GM10248 (cell line): ENCODE results near the gene OPRL1.

Experiments
- CTCF ChIA-PET: fragments of 300-600 bp; sonication (Branson Sonifier 250); formaldehyde crosslinking; extraction: SDS; loops from one replicate; lab custom pipeline; 2021; ENCODE audit warnings: antibody characterized with exemption; lab: Yijun Ruan, JAX
- POLR2A ChIA-PET: fragments of 350-650 bp; sonication (Branson Sonifier 250); formaldehyde crosslinking; extraction: SDS; loops from one replicate; lab custom pipeline; 2020; ENCODE audit warnings: antibody characterized with exemption; lab: Yijun Ruan, JAX
- DNase-seq: peaks from one replicate; pipeline ENCODE4 v3.0.0; 2012; ENCODE audit errors: extremely low spot score
- CTCF ChIP-seq: IDR thresholded peaks from 2 replicates; pipeline ENCODE4 v1.5.1; 2012; ENCODE audit warnings: mild to moderate bottlenecking, low read depth; ENCODE audit errors: extremely low read depth, missing control alignments, control extremely low read depth

OPRL1 gene

GRCh38 chr20:64103871-64104666 is 24.2 kb downstream of the OPRL1 start:
- no peak for TF ChIP-seq CTCF
- no peak for DNase-seq
- ChIA-PET POLR2A (no interaction called here), CTCF (interaction anchor here (6.0 kb wide), 1 partner anchor 14 kb away, joined by 64 read pairs; no protein-coding TSS in a partner anchor)

- CTCF ChIA-PET = no interaction called here
- no peak for DNase-seq
- POLR2A ChIA-PET = no interaction called here
- TF ChIP-seq CTCF = no peak
These were observed 25.0 kb downstream of the OPRL1 start for GRCh38 chr20:64104667-64105451.

- TF ChIP-seq CTCF = no peak
- CTCF ChIA-PET = no interaction called here
- no peak for DNase-seq
- POLR2A ChIA-PET = no interaction called here
These were observed 26.1 kb downstream of the OPRL1 start for GRCh38 chr20:64105846-64106434.

GRCh38 chr20:64106435-64106961 is 26.6 kb downstream of the OPRL1 start:
- DNase-seq = no peak
- CTCF ChIA-PET = interaction anchor here (2.1 kb wide), 1 partner anchor 14 kb away, joined by 15 read pairs; no protein-coding TSS in a partner anchor
- POLR2A ChIA-PET = no interaction called here
- TF ChIP-seq CTCF = no peak

GRCh38 chr20:64106981-64107735 is 27.3 kb downstream of the OPRL1 start, which contains the start of gene NPBWR2:
TSS of gene NPBWR2 (minus strand) at chr20:64107565. CDS start at chr20:64106831, 734 bp downstream.
- TF ChIP-seq CTCF = no peak
- CTCF ChIA-PET = interaction anchor here (2.1 kb wide), 1 partner anchor 13 kb away, joined by 15 read pairs; no protein-coding TSS in a partner anchor
- POLR2A ChIA-PET = no interaction called here
- DNase-seq = peak; percentile 69
